ENCODE results near the gene HLA-DMB.

The HLA-DMB gene

DNA sequence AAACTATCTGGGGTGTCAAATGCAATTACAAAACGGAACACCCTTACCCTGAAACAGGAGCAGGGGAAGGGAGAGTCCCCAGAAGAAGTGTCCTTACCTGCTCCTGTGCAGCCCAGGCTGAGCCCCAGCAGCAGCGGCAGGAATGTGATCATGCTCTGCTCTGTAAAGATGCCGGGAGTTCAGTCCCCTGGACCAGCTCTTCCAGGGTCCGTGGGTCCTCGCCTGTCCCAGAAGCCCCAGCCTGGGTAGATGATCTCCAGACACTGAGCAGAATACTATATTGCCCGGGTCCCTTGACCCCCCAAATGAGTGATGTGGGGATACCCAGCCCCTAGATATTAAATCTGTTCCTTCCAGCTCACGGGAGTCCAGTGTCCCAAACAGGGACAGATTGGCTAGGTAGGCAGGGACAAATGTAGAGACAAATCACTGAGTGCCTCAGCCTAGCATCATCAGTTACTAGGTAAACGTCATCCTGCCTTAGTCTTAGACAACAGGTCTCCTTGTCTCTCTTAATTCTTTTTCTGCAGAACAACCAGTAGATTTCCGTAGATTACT is at the start of gene HLA-DMB:
Gene HLA-DMB, minus strand, starts transcription at position 373 of the 558 bp plus-strand sequence. Its CDS starts 221 bp downstream, at position 152.
- DNase-seq (ENCODE audit: low spot score) = peak; percentile 90

DNA sequence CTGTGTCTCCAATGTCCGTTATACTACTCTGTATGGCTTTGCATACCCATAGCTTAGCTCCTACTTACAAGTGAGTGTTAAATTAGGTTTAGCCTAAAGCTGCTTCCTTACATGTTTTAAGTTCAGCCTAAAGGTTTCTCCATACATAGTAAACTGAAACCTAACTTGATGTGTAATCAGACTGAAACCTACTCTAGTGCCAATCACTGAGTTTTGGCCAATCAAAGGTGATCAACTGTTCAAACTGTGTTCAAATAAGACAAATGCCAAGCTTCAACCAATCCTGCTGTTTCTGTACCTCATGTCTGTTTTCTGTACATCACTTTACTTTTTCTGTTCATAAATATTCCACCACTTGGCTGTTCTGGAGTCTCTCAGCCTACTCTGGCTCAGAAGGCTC is 48.5 kb upstream of the HLA-DMB start:
- no peak for DNase-seq (ENCODE audit: low spot score)

DNA sequence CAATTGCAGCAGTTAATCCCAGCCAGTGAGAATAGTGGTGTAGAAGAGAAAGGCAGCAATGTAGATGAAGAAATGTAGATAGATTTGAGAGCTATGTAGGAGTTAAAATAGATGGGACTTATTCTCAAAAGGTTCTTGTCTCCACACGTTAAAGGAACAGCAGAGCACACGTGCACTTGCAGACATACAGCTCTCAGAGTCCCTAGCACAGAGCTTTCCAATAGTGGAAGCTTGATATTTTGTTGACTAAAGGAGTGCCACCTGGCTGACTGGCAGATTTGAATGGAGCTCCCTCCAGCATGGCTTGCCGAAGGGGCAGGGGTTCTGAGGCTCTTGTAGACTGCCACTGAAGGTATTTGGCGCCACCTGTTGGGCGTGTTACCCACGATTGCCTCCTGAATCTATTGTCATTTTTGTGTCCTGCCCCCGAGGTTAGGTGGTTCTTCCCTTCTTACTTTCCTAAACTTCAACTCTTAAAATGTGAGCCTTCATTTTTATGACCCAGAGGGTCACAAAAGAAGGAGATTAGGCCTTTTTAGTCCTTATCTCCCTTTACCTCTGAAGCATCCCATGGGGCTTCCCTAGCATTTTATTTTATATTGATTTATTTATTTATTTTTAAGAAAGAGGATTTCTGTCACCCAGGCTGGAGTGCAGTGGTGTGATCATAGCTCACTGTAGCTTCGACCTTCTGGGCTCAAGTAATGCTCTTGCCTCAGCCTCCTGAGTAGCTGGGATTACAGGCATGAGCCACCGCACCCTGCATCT is 44.0 kb upstream of the HLA-DMB start:
- peak; percentile 81 for DNase-seq (ENCODE audit: low spot score)

DNA sequence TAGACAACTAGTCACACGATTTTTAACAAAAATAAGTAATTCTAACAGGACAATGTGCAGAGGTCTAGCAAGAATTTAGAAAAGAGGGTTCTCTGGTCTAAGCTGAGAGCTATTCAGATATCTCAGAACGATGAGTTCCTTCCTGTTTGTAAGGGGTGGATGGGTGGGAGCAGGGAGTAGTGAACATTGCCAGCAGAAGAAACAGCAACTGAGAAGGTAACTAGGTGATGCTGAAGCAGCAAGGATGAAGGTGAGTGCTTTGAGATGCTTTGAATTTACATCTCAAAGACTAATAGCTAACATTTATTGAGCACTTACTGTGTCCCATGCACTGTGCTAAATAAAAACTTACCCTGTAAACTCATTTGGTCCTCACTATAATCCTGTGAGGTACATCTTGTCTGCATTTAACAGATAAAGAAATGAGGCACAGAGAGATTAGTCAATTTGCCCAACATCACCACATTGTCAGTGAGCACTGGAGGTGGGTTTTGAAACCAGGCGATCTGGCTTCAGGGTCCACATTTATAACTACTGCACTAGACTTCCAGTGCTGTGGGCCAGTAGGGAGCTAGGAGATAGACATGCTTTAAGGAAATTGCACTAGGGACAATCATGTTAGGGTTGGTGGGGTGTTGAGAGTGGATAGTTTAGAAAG is 43.3 kb upstream of the HLA-DMB start:
- no peak for DNase-seq (ENCODE audit: low spot score)

DNA sequence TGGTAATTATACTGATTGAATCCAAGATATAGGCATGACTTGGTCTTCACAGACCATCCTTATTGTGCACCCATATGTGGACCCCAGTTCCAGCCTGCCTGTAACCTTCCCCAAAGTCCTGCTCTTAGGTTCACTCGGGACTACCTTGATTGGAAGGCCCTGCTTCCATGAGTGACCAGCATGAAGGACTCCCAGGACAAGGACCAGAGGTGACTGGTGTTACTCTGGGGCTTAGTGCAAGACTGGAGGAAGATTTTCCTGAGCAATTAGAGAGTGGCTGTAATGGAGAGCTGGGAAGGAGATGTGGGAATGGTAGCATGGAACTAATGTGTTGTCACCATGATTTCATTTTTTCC is 42.6 kb upstream of the HLA-DMB start:
- no peak for DNase-seq (ENCODE audit: low spot score)

DNA sequence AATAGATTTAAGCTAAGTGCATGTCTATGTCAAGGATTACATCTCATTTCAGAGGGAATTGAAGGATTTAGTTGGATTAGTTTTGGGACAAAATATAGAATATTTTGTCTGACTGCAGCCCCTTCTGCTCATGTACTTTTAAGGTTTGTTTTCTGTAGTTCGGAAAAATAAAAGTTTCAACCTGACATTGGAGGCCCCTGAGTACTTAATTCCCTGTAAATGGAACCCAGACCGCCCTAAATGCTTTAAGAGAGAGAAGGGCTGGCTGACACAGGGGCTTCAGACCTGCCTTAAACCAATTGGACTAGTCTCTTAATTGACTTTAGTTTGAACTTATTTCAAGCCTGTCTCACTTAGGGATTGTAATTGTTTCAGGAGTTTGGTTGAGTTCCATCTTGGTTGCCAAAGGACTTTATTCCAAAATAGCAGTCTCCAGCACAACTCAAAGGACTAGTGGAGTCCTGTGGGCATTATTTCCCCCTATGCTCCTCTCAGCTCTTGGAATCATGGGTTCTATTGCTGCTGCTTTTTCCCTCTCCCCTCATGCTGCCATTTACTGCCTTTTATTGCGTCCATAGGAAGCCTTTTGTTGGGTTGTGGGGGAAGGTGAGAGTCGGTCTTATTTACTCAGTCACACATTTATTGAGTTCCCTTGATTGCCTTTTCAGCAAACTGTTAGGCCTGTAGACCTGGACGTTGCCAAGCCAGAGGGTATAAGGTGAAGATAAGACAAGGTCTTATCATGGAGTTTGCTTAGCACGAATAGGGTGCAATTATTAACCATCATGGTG is 42.1 kb upstream of the HLA-DMB start:
- DNase-seq (ENCODE audit: low spot score) = no peak

DNA sequence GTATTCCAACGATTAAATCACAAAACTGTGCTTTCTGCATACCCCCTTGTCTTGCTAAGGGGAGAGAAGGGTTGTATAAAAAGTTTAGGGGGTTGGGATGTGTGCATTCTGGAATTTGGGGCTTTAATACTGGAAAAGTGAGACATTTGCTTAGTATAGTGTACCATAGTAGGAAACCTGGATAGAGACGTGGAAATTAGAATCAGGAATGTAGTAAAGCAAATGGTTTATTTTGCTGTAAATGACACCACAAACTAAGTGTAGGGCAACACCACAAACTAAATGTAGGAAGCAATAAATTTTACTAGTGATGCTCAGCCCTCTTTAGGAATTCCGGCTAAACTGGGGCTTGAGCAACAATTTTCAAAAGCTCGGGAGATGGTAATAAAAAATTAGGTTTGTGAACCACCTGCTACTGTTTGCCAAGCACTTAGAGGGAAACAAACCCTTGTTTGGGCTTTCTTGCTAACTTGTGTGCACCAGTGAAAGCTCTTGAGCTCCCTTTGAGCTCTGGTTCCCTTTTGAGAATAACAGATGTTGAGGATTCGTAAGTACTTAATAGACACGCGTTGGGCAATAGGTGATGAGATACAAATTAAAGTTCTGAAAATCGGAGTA is 41.4 kb upstream of the HLA-DMB start:
- no peak for DNase-seq (ENCODE audit: low spot score)

DNA sequence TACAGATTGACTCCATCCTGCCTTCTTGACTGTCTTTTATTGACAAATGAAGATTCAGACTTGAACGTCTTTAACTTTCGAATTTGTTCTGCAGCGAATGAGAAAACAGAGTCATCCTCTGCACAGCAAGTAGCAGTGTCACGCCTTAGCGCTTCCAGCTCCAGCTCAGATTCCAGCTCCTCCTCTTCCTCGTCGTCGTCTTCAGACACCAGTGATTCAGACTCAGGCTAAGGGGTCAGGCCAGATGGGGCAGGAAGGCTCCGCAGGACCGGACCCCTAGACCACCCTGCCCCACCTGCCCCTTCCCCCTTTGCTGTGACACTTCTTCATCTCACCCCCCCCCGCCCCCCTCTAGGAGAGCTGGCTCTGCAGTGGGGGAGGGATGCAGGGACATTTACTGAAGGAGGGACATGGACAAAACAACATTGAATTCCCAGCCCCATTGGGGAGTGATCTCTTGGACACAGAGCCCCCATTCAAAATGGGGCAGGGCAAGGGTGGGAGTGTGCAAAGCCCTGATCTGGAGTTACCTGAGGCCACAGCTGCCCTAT is 39.7 kb upstream of the HLA-DMB start:
- DNase-seq (ENCODE audit: low spot score) = no peak

DNA sequence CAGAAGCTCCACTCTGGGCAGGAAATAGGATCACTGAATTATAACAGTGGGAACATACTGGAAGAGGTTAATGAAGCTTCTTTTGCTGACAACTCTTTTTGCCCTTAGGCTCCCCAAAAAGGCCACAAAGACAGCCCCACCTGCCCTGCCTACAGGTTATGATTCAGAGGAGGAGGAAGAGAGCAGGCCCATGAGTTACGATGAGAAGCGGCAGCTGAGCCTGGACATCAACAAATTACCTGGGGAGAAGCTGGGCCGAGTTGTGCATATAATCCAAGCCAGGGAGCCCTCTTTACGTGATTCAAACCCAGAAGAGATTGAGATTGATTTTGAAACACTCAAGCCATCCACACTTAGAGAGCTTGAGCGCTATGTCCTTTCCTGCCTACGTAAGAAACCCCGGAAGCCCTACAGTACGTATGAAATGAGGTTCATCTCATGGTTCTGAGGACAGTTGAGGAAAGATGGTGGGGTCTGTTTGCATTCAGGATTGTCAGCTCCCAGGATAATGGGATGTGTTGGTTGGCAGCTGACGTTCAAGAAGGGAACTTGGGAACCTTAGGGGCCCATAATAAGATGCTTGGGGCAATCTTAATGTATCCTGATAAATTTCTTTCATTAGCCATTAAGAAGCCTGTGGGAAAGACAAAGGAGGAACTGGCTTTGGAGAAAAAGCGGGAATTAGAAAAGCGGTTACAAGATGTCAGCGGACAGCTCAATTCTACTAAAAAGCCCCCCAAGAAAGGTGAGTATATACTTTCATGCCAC is 39.1 kb upstream of the HLA-DMB start:
- DNase-seq (ENCODE audit: low spot score) = no peak

DNA sequence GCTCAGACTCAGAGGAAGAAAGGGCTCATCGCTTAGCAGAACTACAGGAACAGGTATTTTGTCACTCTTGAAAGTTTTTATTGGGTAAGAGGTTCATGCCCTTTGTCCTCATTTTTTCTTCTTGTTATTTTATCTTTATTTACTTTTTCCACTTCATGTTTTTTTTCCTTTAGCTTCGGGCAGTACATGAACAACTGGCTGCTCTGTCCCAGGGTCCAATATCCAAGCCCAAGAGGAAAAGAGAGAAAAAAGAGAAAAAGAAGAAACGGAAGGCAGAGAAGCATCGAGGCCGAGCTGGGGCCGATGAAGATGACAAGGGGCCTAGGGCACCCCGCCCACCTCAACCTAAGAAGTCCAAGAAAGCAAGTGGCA is 37.1 kb upstream of the HLA-DMB start:
- no peak for DNase-seq (ENCODE audit: low spot score)

DNA sequence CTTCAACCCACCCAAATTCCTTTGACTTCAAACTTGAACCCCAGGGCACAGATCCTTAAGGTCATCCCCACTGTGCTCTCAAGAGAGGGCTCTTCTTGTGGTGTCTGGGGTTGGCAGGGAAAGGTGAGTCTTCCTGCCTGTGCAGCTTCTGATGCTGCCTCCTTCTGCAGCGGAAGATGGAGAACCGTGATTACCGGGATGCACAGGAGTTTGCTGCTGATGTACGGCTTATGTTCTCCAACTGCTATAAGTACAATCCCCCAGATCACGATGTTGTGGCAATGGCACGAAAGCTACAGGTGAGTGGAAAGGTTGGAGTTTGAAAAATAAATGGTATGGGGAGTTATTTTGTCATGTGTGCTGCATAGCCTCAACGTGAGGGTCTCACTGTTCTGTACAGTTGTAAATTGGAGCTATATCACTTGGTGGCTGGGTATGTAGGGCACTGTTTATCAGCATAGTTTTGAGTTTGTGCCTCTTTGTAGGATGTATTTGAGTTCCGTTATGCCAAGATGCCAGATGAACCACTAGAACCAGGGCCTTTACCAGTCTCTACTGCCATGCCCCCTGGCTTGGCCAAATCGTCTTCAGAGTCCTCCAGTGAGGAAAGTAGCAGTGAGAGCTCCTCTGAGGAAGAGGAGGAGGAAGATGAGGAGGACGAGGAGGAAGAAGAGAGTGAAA is 36.6 kb upstream of the HLA-DMB start:
- DNase-seq (ENCODE audit: low spot score) = no peak

DNA sequence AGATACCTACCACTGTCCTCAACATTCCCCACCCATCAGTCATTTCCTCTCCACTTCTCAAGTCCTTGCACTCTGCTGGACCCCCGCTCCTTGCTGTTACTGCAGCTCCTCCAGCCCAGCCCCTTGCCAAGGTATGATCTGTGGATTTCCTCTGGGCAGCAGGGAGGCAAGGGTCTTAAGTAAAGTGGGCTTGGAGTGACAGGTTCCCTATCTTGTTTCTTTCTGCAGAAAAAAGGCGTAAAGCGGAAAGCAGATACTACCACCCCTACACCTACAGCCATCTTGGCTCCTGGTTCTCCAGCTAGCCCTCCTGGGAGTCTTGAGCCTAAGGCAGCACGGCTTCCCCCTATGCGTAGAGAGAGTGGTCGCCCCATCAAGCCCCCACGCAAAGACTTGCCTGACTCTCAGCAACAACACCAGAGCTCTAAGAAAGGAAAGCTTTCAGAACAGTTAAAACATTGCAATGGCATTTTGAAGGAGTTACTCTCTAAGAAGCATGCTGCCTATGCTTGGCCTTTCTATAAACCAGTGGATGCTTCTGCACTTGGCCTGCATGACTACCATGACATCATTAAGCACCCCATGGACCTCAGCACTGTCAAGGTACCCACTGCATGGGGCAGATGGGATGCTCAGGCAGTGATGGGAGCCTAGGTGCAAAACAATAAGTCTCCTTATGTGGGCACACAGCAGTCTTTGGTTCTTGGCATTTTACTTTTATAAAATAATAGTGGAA is 35.7 kb upstream of the HLA-DMB start:
- DNase-seq (ENCODE audit: low spot score) = no peak

DNA sequence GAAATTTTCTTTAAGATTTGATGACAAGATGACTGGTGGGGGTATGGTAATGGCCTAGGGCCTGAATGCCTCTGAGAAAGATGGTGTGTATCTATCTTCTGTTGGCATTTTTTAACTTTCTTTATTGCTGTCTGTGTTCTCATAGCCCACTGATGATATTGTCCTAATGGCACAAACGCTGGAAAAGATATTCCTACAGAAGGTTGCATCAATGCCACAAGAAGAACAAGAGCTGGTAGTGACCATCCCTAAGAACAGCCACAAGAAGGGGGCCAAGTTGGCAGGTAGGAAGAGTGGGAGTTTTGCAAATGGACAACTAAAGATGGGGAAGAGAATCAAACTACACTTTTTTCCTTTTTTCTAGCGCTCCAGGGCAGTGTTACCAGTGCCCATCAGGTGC is 35.1 kb upstream of the HLA-DMB start:
- no peak for DNase-seq (ENCODE audit: low spot score)

DNA sequence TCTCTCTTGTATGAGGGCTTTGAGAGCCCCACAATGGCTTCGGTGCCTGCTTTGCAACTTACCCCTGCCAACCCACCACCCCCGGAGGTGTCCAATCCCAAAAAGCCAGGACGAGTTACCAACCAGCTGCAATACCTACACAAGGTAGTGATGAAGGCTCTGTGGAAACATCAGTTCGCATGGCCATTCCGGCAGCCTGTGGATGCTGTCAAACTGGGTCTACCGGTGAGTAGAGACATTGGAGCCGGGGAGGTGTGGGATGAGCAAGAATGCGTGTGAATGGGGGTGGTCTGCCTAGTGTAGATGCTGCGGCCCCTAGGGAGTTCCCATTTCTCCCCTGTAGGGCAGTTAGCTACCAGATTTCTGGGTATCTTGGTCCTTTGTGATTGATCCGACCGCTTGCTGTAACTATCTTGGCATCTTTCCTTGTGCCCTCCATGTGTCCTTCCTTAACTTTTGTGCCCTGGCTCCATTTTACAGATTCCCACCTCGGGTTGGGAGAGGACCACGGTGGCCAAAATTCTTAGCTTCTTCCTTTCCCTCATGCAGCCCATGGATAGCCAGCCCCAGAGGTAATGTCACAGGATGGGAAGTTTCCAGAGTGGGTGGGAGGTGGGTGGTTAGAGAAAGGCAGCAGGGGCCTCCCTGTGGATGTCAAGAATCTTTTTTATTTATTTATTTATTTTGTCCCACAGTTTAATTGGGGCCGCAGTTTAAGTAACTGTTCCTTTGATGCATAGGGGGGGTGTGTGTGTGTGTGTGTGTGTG is 33.9 kb upstream of the HLA-DMB start:
- DNase-seq (ENCODE audit: low spot score) = no peak

DNA sequence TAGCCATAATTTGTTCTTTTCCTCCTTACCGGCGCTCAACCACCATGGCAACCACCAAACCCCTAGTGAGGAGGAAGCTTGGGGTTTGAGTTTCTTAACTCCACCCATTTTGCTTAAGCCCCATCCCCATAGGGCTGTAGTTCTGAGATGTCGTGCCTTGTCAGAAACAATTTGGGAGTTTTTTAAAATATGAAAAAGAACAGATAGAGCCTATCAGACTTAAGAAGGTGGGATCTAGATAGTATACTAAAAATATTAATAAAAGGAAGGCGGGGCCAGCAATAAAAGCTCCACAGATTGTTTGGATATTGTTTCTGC is 33.1 kb upstream of the HLA-DMB start:
- no peak for DNase-seq (ENCODE audit: low spot score)

DNA sequence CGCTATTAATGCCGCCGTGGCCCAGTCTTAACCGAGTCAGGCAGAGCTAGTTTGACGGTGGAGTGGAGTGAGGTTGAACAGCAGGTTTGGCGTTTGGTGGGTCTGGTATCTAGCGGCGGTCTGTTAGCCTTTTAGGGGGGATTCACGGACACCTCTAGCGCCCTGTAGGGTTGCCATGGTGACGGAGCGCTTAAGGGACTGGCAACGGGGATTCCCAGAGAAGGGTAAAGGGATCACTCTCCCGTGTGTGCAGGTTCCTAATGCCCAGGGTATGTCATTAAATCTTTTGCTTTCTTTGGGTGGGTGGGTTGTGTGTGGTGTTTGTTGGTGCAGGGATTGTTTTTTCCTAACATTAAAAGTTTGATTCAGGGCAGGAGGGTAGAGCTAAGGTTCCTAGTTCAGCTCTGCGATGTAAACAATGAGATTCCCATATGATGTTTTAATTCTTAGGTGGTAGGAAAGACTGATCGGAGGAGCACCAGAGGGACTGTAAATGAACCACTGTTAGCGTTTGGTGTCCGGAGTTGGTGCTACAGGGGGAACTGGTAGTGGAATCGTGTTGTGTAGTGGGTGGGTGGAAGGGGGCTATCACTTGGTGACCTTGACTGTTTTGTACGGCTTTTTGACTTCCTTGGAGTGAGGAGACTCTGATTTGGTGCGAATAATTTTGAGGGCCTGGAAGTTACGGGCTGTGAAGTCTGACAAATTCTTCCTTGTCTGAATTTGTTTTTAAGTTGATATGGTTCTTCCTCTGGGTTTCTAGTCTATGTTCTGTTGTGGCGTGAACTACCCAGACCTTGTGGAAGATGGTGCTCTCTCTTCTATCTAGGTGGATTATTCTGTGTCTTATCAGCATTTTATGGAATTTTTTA is 32.6 kb upstream of the HLA-DMB start:
- DNase-seq (ENCODE audit: low spot score) = no peak

DNA sequence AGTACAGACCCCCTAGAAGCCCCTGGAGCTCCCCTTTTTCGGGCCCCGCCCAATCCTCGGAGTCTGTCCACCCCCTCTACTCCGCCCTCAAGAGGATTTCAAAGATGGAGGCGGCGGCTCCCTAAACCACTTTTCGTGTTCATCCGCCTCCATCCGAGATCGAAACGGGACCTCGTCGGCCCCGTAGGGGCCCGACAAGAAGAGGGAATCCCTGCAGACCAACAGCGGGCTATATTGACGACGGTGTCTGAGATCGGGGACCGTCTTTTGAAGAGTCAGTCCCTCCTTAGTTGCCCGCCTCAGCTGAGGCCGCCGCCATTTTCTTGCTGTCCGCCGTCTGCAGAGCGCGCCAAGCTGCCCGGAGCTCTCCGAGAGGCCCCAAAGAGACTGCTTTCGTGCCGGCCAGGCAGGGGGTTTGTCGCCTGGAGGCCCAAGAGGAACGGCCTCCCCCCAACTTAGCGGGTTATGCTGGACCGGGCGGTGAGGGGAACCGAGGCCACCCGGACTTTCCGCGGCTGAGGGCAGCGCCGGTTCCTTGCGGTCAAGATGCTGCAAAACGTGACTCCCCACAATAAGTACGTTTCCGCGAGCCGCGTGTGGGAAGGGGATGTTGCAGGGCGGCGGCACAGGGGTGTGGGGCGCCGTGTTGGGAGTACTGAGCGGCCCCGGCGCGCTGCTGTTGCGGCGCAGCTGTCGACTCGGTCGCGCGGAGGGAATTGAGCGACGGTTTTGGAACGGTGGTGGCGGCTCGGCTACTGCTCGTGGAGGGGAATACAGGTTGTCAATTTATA is 31.7 kb upstream of the HLA-DMB start:
- no peak for DNase-seq (ENCODE audit: low spot score)
